Mucosa of descending colon (tissue), 3 donors: ENCODE data around the gene DTYMK. TPM values are rescaled to one million over a fixed set of nuclear protein-coding genes. Genes with fewer than 3 reads are reported as not detected.

ENCODE experiments used
- ATAC-seq: fragments of 200-7000 bp; cut with Tn5 transposase; one replicate; pipeline ENCODE4 v1.9.1; 2020; ENCODE audit warnings: mild to moderate bottlenecking, moderate library complexity
- DNase-seq, 3 donors: peaks; one replicate each; pipeline ENCODE4 v3.0.0-alpha.2; 2020
- H3K36me3 ChIP-seq: fragments of 200-600 bp; one replicate; pipeline ENCODE4 v1.8.0; 2021; ENCODE audit warnings: low read depth, mild to moderate bottlenecking
- H3K4me1 ChIP-seq: fragments of 200-600 bp; one replicate; pipeline ENCODE4 v1.8.0; 2021; ENCODE audit warnings: low read depth, mild to moderate bottlenecking
- H3K4me3 ChIP-seq: fragments of 200-600 bp; one replicate; pipeline ENCODE4 v1.8.0; 2021; ENCODE audit warnings: mild to moderate bottlenecking
- H3K9me3 ChIP-seq: fragments of 200-600 bp; one replicate; pipeline ENCODE4 v1.8.0; 2021; ENCODE audit warnings: mild to moderate bottlenecking
- intact Hi-C, 2 donors: fragments of 100-400 bp; cut with DNase I in 1 of 2; cut with micrococcal nuclease in 1 of 2; formaldehyde crosslinking; loops; one replicate each; pipeline versions ENCODE4 v1.11.0 to v1.11.1; 2022; cut with DNase I, micrococcal nuclease
- total RNA-seq, 3 donors: library from RNA; stranded (reverse); fragmentation: NEBNext Ultra II Directional in 2 of 3; extraction: Animal tissue kit (Norgen Biotek cat#: 25700) in 2 of 3; gene quantifications; one replicate each; pipeline versions ENCODE4 v1.2.1 to v1.2.4, GENCODE V29; 2021 to 2023
- TF ChIP-seq, protein P1 (sequence below): fragments of 200-600 bp; IDR thresholded peaks from one replicate; pipeline ENCODE4 v1.8.0; 2022; ENCODE audit warnings: antibody characterized with exemption, mild to moderate bottlenecking
- donor health status: DM: no; HTN: no; CAD: no; lungs with moderate emphysema.
- donor health status: DM: no; HTN: no; CAD: no.
- donor health status: DM: no; HTN: yes; CAD: no.

DTYMK gene
- total RNA-seq, 3 donors from 2014 or later: 17.9 to 31.0 (median 19.7) TPM

DNA sequence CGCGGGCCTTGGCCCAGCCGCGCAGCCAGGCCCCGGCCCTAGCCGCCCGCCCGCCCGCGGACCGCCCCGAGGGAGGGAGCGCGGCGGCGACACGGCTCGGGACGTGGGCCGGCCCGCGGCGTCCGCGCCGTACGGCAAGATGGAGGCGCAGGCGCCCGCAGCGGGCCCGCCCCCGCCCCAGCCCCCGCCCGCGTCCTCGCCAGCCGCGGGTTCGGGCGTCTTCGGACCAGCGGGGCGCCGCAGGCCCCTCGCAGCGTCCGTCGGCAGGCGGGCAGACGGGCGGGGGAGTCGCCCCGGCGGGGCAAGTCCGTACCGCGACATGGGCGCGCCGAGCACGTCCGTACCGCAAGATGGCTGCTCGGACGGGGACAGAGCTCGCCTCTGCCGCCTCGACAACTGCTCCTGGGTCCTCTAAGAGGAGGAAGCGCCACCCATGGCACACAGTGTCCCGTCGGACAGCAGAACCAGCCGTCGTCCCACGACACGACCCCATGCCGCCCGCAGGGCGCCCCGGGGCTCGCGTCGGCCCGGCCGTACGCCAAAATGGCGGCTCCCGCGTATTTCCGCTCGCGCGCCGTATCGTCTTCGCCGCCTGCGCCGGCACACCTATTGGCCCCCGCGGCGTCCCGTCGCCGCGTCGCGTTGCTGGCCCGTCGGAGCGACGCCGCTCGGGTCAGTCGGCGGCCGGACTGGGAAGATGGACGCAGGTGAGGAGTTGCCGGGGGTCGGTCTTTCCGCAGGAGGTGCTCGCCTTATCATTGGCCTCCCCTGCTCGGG lies 49.4 kb downstream of the DTYMK start, which contains the start of the genes ATG4B and THAP4:
ATG4B (plus strand) TSS at position 676 of the 777 bp plus-strand sequence; CDS start at position 698, 22 bp downstream.
THAP4 (minus strand) TSS at position 141 of the 777 bp plus-strand sequence. CDS start 141 bp downstream, outside the sequence.
- ATAC-seq (peak; percentile 92), DNase-seq (peak; percentile 88 to 92 (median 91))
- H3K9me3 ChIP-seq: no peaks in the 10 kb centered on the region
- TF ChIP-seq, protein P1, sequence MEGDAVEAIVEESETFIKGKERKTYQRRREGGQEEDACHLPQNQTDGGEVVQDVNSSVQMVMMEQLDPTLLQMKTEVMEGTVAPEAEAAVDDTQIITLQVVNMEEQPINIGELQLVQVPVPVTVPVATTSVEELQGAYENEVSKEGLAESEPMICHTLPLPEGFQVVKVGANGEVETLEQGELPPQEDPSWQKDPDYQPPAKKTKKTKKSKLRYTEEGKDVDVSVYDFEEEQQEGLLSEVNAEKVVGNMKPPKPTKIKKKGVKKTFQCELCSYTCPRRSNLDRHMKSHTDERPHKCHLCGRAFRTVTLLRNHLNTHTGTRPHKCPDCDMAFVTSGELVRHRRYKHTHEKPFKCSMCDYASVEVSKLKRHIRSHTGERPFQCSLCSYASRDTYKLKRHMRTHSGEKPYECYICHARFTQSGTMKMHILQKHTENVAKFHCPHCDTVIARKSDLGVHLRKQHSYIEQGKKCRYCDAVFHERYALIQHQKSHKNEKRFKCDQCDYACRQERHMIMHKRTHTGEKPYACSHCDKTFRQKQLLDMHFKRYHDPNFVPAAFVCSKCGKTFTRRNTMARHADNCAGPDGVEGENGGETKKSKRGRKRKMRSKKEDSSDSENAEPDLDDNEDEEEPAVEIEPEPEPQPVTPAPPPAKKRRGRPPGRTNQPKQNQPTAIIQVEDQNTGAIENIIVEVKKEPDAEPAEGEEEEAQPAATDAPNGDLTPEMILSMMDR: no peak
- peaks cover 36% of the 10 kb centered on the region for H3K4me1 ChIP-seq
- H3K4me3 ChIP-seq: peak within 1 kb of the TSS; percentile 94
- intact Hi-C loops: no loop called here
- peaks cover 9% of the 10 kb centered on the region for H3K36me3 ChIP-seq

DNA sequence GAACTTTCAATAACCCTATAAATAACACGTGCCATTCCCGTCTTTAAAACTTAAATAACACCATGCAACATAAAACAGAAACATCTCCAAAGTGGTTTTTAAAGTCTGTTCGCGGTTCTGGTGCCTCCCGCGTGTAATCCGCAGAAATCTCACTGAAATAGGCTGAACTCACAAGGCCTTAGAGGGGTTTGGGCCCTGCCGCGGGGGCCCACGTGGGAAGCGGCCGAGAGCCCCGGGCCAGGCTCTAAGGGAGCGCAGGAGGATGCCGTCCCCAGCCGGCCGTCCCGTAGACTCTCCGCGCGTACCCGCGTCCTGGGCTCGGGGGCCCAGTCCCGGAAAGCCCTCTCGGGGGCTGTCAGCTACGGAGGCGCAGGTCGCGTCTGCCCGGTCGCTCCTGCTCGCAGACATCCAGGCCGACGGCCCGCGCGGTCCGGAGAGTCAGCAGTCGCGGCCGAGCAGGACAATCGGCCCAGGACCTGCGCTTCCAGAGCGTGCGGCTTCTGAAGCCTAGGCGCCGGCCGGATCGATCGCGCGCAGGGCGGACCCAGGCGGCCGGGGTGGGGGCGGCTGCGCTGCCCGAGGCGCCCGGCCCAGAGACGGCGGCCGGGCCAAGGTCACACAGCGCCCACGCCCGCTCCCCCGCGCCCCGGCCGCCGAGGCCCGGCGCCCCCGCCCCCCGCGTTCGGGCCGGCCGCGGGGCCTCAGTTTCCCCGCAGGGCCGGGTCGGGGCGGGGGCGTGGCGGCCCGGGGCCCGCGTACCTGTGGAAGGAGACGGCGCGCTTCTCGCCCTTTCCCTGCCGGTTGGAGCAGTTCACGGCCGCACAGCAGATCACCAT lies 50.2 kb downstream of the DTYMK start:
- intact Hi-C loops: no loop called here
- peaks cover 30% of the 10 kb centered on the region for H3K4me1 ChIP-seq
- peaks cover 9% of the 10 kb centered on the region for H3K36me3 ChIP-seq
- DNase-seq (peak; percentile 62 to 70 (median 69)), ATAC-seq (peak; percentile 47)
- TF ChIP-seq, protein P1: no peak
- H3K4me3 ChIP-seq: peak overlapping the region; percentile 94
- H3K9me3 ChIP-seq: no peaks in the 10 kb centered on the region

DNA sequence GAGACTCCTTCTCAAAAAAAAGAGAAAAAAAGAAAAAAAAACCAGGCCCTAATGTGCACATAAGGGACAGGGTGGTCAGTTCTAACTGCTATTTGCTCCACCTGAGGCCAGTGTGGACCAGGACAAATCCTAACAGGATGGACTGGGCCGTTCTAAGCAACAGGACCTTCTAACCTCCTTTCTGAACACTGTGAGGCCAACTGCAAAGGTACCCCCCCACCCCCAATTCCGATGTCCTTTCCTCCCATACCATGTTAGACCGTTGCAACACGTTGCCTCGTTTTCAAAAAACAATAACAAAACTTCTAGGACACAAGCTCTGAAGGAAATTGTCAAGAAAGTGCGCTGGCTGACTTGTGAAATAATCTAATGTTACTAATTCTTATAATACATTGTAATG lies 50.9 kb downstream of the DTYMK start:
- Histone ChIP-seq H3K4me1 (peaks cover 25% of the 10 kb centered on the region), H3K9me3 (no peaks in the 10 kb centered on the region), H3K36me3 (peaks cover 9% of the 10 kb centered on the region), H3K4me3 (peak overlapping the region; percentile 94)
- DNase-seq (no peak), ATAC-seq (no peak)
- intact Hi-C loops: no loop called here
- TF ChIP-seq, protein P1: no peak

DNA sequence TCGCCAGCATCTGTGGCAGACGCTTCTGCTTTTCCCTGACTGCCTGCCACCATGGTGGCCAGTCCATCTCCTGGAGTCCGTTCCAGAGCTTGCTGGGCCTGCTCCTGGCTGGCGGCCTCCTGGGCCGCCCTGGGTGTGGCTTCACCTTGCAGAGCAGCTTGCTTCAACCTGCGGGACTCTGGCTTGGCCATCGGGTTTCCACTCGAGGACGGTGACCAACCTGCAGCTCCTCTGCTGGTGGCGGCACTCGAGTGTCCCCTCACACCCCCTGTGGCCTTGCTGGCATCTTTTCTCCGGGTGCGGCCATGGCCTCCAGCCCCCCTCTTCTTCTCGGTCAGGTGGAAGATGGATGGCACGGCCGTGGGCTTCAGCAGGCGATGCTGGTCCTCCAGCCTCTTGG lies 53.1 kb downstream of the DTYMK start:
- DNase-seq (no peak), ATAC-seq (no peak)
- H3K36me3 ChIP-seq: peaks cover 9% of the 10 kb centered on the region
- no peaks in the 10 kb centered on the region for H3K9me3 ChIP-seq
- intact Hi-C loops: no loop called here
- TF ChIP-seq, protein P1: no peak
- peaks cover 15% of the 10 kb centered on the region for H3K4me1 ChIP-seq
- no peak overlapping the region for H3K4me3 ChIP-seq

DNA sequence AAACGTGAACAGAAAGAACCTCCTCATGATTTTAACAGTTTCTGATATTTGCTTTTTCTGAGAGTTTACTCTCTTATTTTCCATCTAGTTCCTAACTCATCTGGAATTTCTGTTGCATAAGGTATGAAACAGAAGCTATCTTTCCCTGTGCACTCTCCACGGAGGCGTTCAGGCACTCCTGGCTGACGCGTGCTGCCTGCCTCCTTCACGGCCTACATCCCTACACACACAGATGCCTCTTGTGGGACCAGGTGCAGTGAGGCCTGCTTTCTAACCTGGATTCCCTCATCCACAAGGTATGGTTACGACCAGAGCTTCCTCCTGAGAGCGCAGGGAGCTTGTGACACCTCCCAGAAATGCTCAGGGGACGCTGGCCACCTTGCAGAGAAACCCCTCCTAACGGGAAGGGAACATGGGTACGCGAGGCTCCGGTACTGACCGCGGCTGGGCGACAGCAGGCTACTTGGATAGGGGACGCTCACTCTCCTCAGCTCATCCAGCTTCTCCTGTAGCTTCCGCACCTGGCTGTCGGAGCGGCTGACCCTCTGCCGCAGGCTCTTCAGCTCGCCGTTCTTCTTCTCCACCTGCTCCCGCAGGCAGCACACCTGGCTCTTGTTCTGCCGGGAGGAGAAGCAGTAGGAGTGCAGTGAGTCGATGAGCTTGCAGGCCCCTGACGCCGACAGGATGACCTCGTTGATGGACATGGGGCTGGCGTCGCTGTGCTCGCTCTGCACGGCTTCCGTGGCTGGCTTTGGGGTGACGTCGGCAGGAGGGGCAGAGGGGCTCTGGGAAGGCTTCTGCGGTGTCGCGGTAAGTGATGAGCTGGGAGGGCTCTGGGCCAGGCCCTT lies 53.9 kb downstream of the DTYMK start:
- DNase-seq (no peak), ATAC-seq (no peak)
- peaks cover 9% of the 10 kb centered on the region for H3K36me3 ChIP-seq
- TF ChIP-seq, protein P1: no peak
- H3K4me1 ChIP-seq: peaks cover 11% of the 10 kb centered on the region
- no peaks in the 10 kb centered on the region for H3K9me3 ChIP-seq
- intact Hi-C loops: no loop called here
- no peak overlapping the region for H3K4me3 ChIP-seq
